ENCODE measurements around the gene LMO2.

GRCh38 chr11:33842236-33842915, 49.5 kb downstream of the LMO2 start:
- TF ChIP-seq CTCF (IDR thresholded peaks at IDR 0.05; ENCODE audit: low read length) (no peak), EZH2 (optimal IDR thresholded peaks at IDR 0.05; ENCODE audit: low read depth, low read length) (no peak), EZH2phosphoT487 (IDR thresholded peaks at IDR 0.05; ENCODE audit: low read length) (no peak)

Data from MM.1S (cell line).